Activated CD8-positive, alpha-beta memory T cell treated with anti-CD3 and anti-CD28 coated beads, Interleukin-2, amount 10 ng/mL, durations not matched to agents 7 days and 5 days (primary cell): ENCODE data around the gene CAMTA1. TPM values are rescaled to one million over a fixed set of nuclear protein-coding genes. Genes with fewer than 3 reads are reported as not detected.
A peak's percentile ranks its signal among the peaks of the same experiment; 100 is the strongest.
"Not testable (repeated sequence)": the region's sequence is repeated elsewhere in the genome, so short reads cannot be mapped to it uniquely, and the experiment has no call there.

Experiments
- ATAC-seq: fragments of 150-1000 bp; cut with Tn5 transposase; one replicate; pipeline ENCODE4 v1.10.0; 2021; ENCODE audit warnings: moderate library complexity
- CTCF ChIA-PET: fragments of 350-600 bp; sonication (Branson Sonifier 250); formaldehyde crosslinking; loops from one replicate; lab custom pipeline; 2021; ENCODE audit warnings: antibody characterized with exemption; lab: Charles Lee
- DNase-seq: peaks from one replicate; pipeline ENCODE4 v3.0.0-alpha.2; 2020
- H3K27ac Mint-ChIP-seq: one replicate; pipeline ENCODE4 v1.8.0; 2021; ENCODE audit warnings: mild to moderate bottlenecking, mixed read lengths
- H3K27me3 Mint-ChIP-seq: one replicate; pipeline ENCODE4 v1.8.0; 2021; ENCODE audit warnings: mixed read lengths
- H3K36me3 Mint-ChIP-seq: one replicate; pipeline ENCODE4 v1.8.0; 2021; ENCODE audit warnings: mild to moderate bottlenecking, mixed read lengths
- H3K4me1 Mint-ChIP-seq: one replicate; pipeline ENCODE4 v1.8.0; 2021; ENCODE audit warnings: mixed read lengths
- H3K4me3 Mint-ChIP-seq: one replicate; pipeline ENCODE4 v1.8.0; 2021; ENCODE audit warnings: mild to moderate bottlenecking, moderate library complexity, mixed read lengths
- H3K9me3 Mint-ChIP-seq: one replicate; pipeline ENCODE4 v1.8.0; 2022; ENCODE audit warnings: low read depth, mixed read lengths
- total RNA-seq, 2 experiments: library from RNA; stranded (reverse); gene quantifications; one replicate each; pipeline ENCODE4 v1.2.3, GENCODE V29; 2021

CAMTA1 gene
- total RNA-seq, 2 experiments from 2014 or later: 42.8 to 43.2 TPM

GRCh38 chr1:7695497-7696117, 910.4 kb downstream of the CAMTA1 start:
- no peak overlapping the region for H3K4me3 Mint-ChIP-seq
- CTCF ChIA-PET: interaction anchor here (1.5 to 2.2 kb wide), 2 partner anchors 26 to 28 kb away, joined by 4 to 9 read pairs; no protein-coding TSS in a partner anchor

GRCh38 chr1:7698641-7699040, 913.4 kb downstream of the CAMTA1 start:
- Mint-ChIP-seq H3K27ac (no peak overlapping the region), H3K4me3 (no peak overlapping the region), H3K36me3 (no peaks in the 10 kb centered on the region), H3K9me3 (peaks cover 4% of the 10 kb centered on the region), H3K27me3 (peaks cover 34% of the 10 kb centered on the region), H3K4me1 (peaks cover 9% of the 10 kb centered on the region)
- DNase-seq (no peak), ATAC-seq (no peak)
- CTCF ChIA-PET: interaction anchor here (1.2 to 2.2 kb wide), 4 partner anchors 24 to 54 kb away, joined by 3 to 9 read pairs (median 4); no protein-coding TSS in a partner anchor

More at GRCh38 chr1:7695497-7696117, 910.4 kb downstream of the CAMTA1 start:
- ATAC-seq (no peak), DNase-seq (no peak)
- H3K27me3 Mint-ChIP-seq: peaks cover 12% of the 10 kb centered on the region
- peaks cover 4% of the 10 kb centered on the region for H3K9me3 Mint-ChIP-seq
- no peak overlapping the region for H3K27ac Mint-ChIP-seq
- no peaks in the 10 kb centered on the region for H3K36me3 Mint-ChIP-seq
- H3K4me1 Mint-ChIP-seq: peaks cover 8% of the 10 kb centered on the region

GRCh38 chr1:7702365-7702764, 917.1 kb downstream of the CAMTA1 start:
- H3K27ac Mint-ChIP-seq: no peak overlapping the region
- no peaks in the 10 kb centered on the region for H3K9me3 Mint-ChIP-seq
- no peak for DNase-seq
- peaks cover 18% of the 10 kb centered on the region for H3K4me1 Mint-ChIP-seq
- no peak overlapping the region for H3K4me3 Mint-ChIP-seq
- ATAC-seq: no peak
- CTCF ChIA-PET: interaction anchor here (0.8 to 1.3 kb wide), 2 partner anchors 20 to 33 kb away, joined by 3 to 4 read pairs; no protein-coding TSS in a partner anchor
- H3K27me3 Mint-ChIP-seq: peaks cover 58% of the 10 kb centered on the region
- H3K36me3 Mint-ChIP-seq: no peaks in the 10 kb centered on the region

- ATAC-seq: no peak
- CTCF ChIA-PET: interaction anchor here (1.0 to 2.3 kb wide), 5 partner anchors 34 to 50 kb away, joined by 4 to 12 read pairs (median 5); no protein-coding TSS in a partner anchor
- DNase-seq: no peak
- H3K27me3 Mint-ChIP-seq: peaks cover 66% of the 10 kb centered on the region
- no peaks in the 10 kb centered on the region for H3K36me3 Mint-ChIP-seq
- H3K4me1 Mint-ChIP-seq: peaks cover 18% of the 10 kb centered on the region
- H3K9me3 Mint-ChIP-seq: no peaks in the 10 kb centered on the region
- peak overlapping the region; percentile 33 for H3K4me3 Mint-ChIP-seq
- no peak overlapping the region for H3K27ac Mint-ChIP-seq
These were observed 918.3 kb downstream of the CAMTA1 start for GRCh38 chr1:7703321-7704213.

GRCh38 chr1:7704214-7705047, 919.2 kb downstream of the CAMTA1 start:
- H3K27ac Mint-ChIP-seq: no peak overlapping the region
- H3K4me1 Mint-ChIP-seq: peaks cover 12% of the 10 kb centered on the region
- H3K27me3 Mint-ChIP-seq: peaks cover 73% of the 10 kb centered on the region
- ATAC-seq (peak; percentile 98), DNase-seq (peak; percentile 92)
- CTCF ChIA-PET: interaction anchor here (1.0 to 2.3 kb wide), 3 partner anchors 35 to 49 kb away, joined by 5 to 12 read pairs (median 7); no protein-coding TSS in a partner anchor
- H3K9me3 Mint-ChIP-seq: no peaks in the 10 kb centered on the region
- H3K4me3 Mint-ChIP-seq: peak overlapping the region; percentile 68
- H3K36me3 Mint-ChIP-seq: no peaks in the 10 kb centered on the region

GRCh38 chr1:7705048-7705907, 920.0 kb downstream of the CAMTA1 start:
- CTCF ChIA-PET: interaction anchor here (0.5 to 2.3 kb wide), 4 partner anchors 36 to 48 kb away, joined by 3 to 12 read pairs (median 6); no protein-coding TSS in a partner anchor
- H3K27ac Mint-ChIP-seq: peak overlapping the region; percentile 4

GRCh38 chr1:7705908-7706216, 920.6 kb downstream of the CAMTA1 start:
- H3K27ac Mint-ChIP-seq: peak overlapping the region; percentile 4
- H3K9me3 Mint-ChIP-seq: no peaks in the 10 kb centered on the region
- H3K4me1 Mint-ChIP-seq: peaks cover 9% of the 10 kb centered on the region
- CTCF ChIA-PET: interaction anchor here (0.5 to 2.3 kb wide), 3 partner anchors 36 to 47 kb away, joined by 3 to 12 read pairs (median 7); no protein-coding TSS in a partner anchor
- peak overlapping the region; percentile 59 for H3K4me3 Mint-ChIP-seq
- peaks cover 71% of the 10 kb centered on the region for H3K27me3 Mint-ChIP-seq
- DNase-seq: no peak
- no peak for ATAC-seq
- no peaks in the 10 kb centered on the region for H3K36me3 Mint-ChIP-seq

More at GRCh38 chr1:7705048-7705907, 920.0 kb downstream of the CAMTA1 start:
- ATAC-seq (no peak), DNase-seq (no peak)
- Mint-ChIP-seq H3K36me3 (no peaks in the 10 kb centered on the region), H3K4me3 (peak overlapping the region; percentile 68), H3K9me3 (no peaks in the 10 kb centered on the region), H3K4me1 (peaks cover 9% of the 10 kb centered on the region), H3K27me3 (peaks cover 73% of the 10 kb centered on the region)

- Mint-ChIP-seq H3K27me3 (peaks cover 65% of the 10 kb centered on the region), H3K36me3 (no peaks in the 10 kb centered on the region), H3K4me1 (peaks cover 9% of the 10 kb centered on the region), H3K9me3 (no peaks in the 10 kb centered on the region), H3K4me3 (no peak overlapping the region), H3K27ac (no peak overlapping the region)
- no peak for DNase-seq
- CTCF ChIA-PET: interaction anchor here (2.4 kb wide), 1 partner anchor 39 kb away, joined by 10 read pairs; no protein-coding TSS in a partner anchor
- no peak for ATAC-seq
These were observed 922.3 kb downstream of the CAMTA1 start for GRCh38 chr1:7707527-7707926.

- not testable (repeated sequence) for ATAC-seq, H3K4me3 Mint-ChIP-seq, H3K27ac Mint-ChIP-seq, H3K36me3 Mint-ChIP-seq, H3K4me1 Mint-ChIP-seq, H3K9me3 Mint-ChIP-seq, DNase-seq
- peaks cover 65% of the 10 kb centered on the region for H3K27me3 Mint-ChIP-seq
- CTCF ChIA-PET: interaction anchor here (1.2 to 2.4 kb wide), 2 partner anchors 38 to 40 kb away, joined by 3 to 10 read pairs; no protein-coding TSS in a partner anchor
These were observed 922.8 kb downstream of the CAMTA1 start for GRCh38 chr1:7708065-7708464.

- Mint-ChIP-seq H3K4me3 (no peak overlapping the region), H3K4me1 (peaks cover under 1% of the 10 kb centered on the region), H3K27ac (no peak overlapping the region), H3K27me3 (peaks cover 51% of the 10 kb centered on the region), H3K36me3 (no peaks in the 10 kb centered on the region), H3K9me3 (no peaks in the 10 kb centered on the region)
- DNase-seq (no peak), ATAC-seq (no peak)
- CTCF ChIA-PET: interaction anchor here (1.0 kb wide), 1 partner anchor 43 kb away, joined by 3 read pairs; no protein-coding TSS in a partner anchor
These were observed 925.6 kb downstream of the CAMTA1 start for GRCh38 chr1:7710859-7711258.

- no peaks in the 10 kb centered on the region for H3K4me1 Mint-ChIP-seq
- no peak overlapping the region for H3K27ac Mint-ChIP-seq
- CTCF ChIA-PET: interaction anchor here (0.8 kb wide), 1 partner anchor 43 kb away, joined by 3 read pairs; no protein-coding TSS in a partner anchor
- ATAC-seq: no peak
- H3K4me3 Mint-ChIP-seq: no peak overlapping the region
- H3K9me3 Mint-ChIP-seq: no peaks in the 10 kb centered on the region
- DNase-seq: no peak
- no peaks in the 10 kb centered on the region for H3K36me3 Mint-ChIP-seq
- peaks cover 36% of the 10 kb centered on the region for H3K27me3 Mint-ChIP-seq
These were observed 927.6 kb downstream of the CAMTA1 start for GRCh38 chr1:7712731-7713323.
